Body of pancreas (tissue), 4 donors: Measurements from ENCODE around the gene LPIN3.

Experiments
- POLR2A ChIP-seq, 3 donors: fragments of 450-650 bp; IDR thresholded peaks; one replicate each; pipeline ENCODE4 v1.6.1; 2016; ENCODE audit warnings: antibody characterized with exemption in 3 of 3, mild to moderate bottlenecking in 2 of 3
- TF ChIP-seq, protein P1 (sequence below), 7 experiments: fragments of 450-650 bp in 4 of 7; fragments of 200-600 bp in 3 of 7; sonication (generic) in 3 of 7; IDR thresholded peaks; one replicate each; pipeline ENCODE4 v1.5.1; 2016 to 2019; ENCODE audit warnings: antibody characterized with exemption in 7 of 7

DNA sequence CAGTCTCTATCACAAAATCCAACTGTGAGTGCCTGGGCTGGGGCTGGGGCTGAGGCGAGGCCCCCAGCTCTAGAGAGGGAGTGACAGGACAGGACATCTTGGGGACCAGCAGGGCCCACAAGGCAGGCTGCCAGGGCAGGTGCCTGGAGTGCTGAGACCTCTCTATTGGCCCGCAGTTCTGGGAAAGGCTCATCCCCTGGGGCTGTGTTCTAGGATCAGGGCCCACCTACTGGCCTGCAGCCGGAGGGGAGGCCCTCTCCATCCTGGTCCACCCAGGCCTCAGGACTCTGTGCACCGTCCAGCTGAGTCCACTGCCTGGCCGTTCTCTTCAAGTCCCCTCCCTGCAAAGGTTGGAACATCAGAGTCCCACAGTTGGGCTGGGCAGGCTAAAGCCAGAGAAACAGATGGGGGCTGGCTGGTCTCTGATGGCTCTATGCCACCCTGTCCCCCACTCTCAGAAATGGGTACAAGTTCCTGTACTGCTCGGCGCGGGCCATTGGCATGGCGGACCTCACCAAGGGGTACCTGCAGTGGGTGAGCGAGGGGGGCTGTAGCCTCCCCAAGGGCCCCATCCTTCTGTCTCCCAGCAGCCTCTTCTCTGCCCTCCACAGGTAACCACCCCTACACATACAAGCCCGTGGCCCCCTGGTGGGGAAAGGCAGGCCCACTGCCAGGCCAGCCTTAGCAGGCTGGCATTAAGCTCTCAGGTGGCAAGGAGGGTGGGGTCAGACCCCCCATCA is 17.0 kb downstream of the LPIN3 start:
- TF ChIP-seq, protein P1, sequence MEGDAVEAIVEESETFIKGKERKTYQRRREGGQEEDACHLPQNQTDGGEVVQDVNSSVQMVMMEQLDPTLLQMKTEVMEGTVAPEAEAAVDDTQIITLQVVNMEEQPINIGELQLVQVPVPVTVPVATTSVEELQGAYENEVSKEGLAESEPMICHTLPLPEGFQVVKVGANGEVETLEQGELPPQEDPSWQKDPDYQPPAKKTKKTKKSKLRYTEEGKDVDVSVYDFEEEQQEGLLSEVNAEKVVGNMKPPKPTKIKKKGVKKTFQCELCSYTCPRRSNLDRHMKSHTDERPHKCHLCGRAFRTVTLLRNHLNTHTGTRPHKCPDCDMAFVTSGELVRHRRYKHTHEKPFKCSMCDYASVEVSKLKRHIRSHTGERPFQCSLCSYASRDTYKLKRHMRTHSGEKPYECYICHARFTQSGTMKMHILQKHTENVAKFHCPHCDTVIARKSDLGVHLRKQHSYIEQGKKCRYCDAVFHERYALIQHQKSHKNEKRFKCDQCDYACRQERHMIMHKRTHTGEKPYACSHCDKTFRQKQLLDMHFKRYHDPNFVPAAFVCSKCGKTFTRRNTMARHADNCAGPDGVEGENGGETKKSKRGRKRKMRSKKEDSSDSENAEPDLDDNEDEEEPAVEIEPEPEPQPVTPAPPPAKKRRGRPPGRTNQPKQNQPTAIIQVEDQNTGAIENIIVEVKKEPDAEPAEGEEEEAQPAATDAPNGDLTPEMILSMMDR (IDR thresholded peaks at IDR 0.05), result no peak
- no peak for TF ChIP-seq POLR2A (IDR thresholded peaks at IDR 0.05)
